ENCODE data around the gene DISP3.

DNA sequence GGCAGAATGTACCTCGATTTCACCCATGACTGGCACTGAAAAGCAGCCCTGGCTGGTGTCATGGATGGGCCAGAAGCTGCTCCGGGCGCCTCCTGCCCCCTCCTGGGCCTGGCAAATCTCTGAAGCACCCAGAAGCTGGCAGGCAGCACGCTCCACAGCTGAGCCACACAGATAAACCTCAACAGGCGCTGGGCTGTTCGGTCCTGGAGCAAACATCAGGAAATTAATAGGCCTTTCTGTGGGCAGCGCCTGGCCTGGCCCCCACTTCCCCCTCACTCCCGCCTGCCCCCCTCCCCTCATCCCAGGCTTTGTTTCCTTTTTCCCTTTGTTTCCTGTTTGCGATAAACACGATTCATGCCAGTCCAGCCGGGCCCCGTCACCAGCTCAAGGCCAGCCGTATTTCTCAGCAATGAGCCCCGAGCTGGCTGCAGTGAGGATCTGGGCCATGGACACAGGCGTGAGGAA lies 20.1 kb upstream of the DISP3 start:
- TF ChIP-seq ZNF274 (IDR thresholded peaks at IDR 0.05; ENCODE audit: low read depth, low read length) (no peak), YY1 (IDR thresholded peaks at IDR 0.05; ENCODE audit: insufficient read depth, insufficient read length) (no peak)

Data from NT2/D1 (cell line).